PFSK-1 (cell line): Measurements from ENCODE around the gene DRD2.

Experiments used
- POLR2AphosphoS5 ChIP-seq: IDR thresholded peaks from 2 replicates; pipeline ENCODE4 v1.6.1; 2012; ENCODE audit warnings: low read depth, mild to moderate bottlenecking, control low read depth, low read length, moderate library complexity
- REST ChIP-seq, 2 experiments: IDR thresholded peaks; 2 replicates each; pipeline versions ENCODE4 v1.6.1 to v1.8.0; 2011 to 2012; ENCODE audit warnings: low read depth in 2 of 2, low read length in 2 of 2, control low read depth in 1 of 2, inconsistent platforms in 1 of 2, mild to moderate bottlenecking in 1 of 2, moderate library complexity in 1 of 2; ENCODE audit not compliant: insufficient read depth in 1 of 2

GRCh38 chr11:113372309-113372708, 102.9 kb downstream of the DRD2 start:
- no peak for TF ChIP-seq REST (IDR thresholded peaks at IDR 0.05; ENCODE audit: insufficient read depth in 1 of 2, low read depth in 2 of 2, low read length in 2 of 2)
- no peak for TF ChIP-seq POLR2AphosphoS5
